ENCODE results near the gene LEKR1. TPM values are rescaled to one million over a fixed set of nuclear protein-coding genes. Genes with fewer than 3 reads are reported as not detected.

Gene LEKR1
- total and polyA plus RNA-seq, 2 of the 13 experiments (the other 11 are each of a cell fraction or from before 2014, with no cell fraction given) = 0.49 to 1.5 TPM

GRCh38 chr3:156892701-156893100 is 66.5 kb downstream of the LEKR1 start:
- in situ Hi-C loops (cut with HindIII; ENCODE audit: extremely low pct_ligation_motif_present, low pct_unique_long_range_greater_than_20kb) (no loop called here), intact Hi-C loops (cut with micrococcal nuclease; ENCODE audit: unreplicated experiment) (loop anchor here (10.0 kb wide), 1 partner anchor 242 kb away; no protein-coding TSS in a partner anchor)
- DNase-seq (ENCODE audit: low spot score) (peak; percentile 5), FAIRE-seq (no peak), ATAC-seq (no peak)
- CTCF ChIA-PET (ENCODE audit: low intra/inter-chr PET ratio, low total read pairs) = no interaction called here
- Histone ChIP-seq H3K9ac (ENCODE audit: insufficient read depth, low read depth, low read length) (no peak overlapping the region), H2AFZ (ENCODE audit: low read length) (no peak overlapping the region), H3K27ac (ENCODE audit: extremely low read length, insufficient read depth, low read length) (no peak overlapping the region), H3K27me3 (ENCODE audit: control insufficient read depth in 1 of 2, insufficient read depth in 2 of 2, low read length in 2 of 2) (no peaks in the 10 kb centered on the region), H4K20me1 (ENCODE audit: insufficient read depth, low read length) (no peaks in the 10 kb centered on the region), H3K9me3 (ENCODE audit: low read length) (no peaks in the 10 kb centered on the region), H3K79me2 (ENCODE audit: insufficient read depth, low read length) (no peaks in the 10 kb centered on the region), H3K4me1 (ENCODE audit: insufficient read depth, low read length) (peaks cover 6% of the 10 kb centered on the region; the same call in 1 of the 2 replicates), H3K36me3 (replicated peaks in 1 of 2; ENCODE audit: control insufficient read depth in 1 of 2, insufficient read depth in 2 of 2, low read length in 2 of 2) (no peaks in the 10 kb centered on the region), H3K4me3 (replicated peaks in 1 of 3; ENCODE audit: insufficient read depth in 1 of 3, low read depth in 2 of 3, low read length in 3 of 3) (no peak overlapping the region), H3K4me2 (ENCODE audit: low read depth, low read length) (no peak overlapping the region)
- BruUV-seq (replicated peaks) = no TSS peak
- WGBS (ENCODE audit: low lambda C conversion rate) = 6% methylated on average over 1 of the region's 1 CpG
- POLR2A ChIA-PET = no interaction called here
- TF ChIP-seq CCDC6 (CRISPR knock-in tag; IDR thresholded peaks at IDR 0.05) (no peak), KLF11 (CRISPR knock-in tag; IDR thresholded peaks at IDR 0.05) (no peak), ZNF343 (CRISPR knock-in tag; IDR thresholded peaks at IDR 0.05) (no peak), ZNF558 (CRISPR knock-in tag; IDR thresholded peaks at IDR 0.05; ENCODE audit: borderline replicate concordance) (no peak), ZNF281 (CRISPR knock-in tag; IDR thresholded peaks at IDR 0.05; ENCODE audit: borderline replicate concordance) (no peak), ZNF510 (CRISPR knock-in tag; IDR thresholded peaks at IDR 0.05; ENCODE audit: low read depth) (no peak), DNMT1 (CRISPR knock-in tag; IDR thresholded peaks at IDR 0.05) (no peak), ZNF333 (CRISPR knock-in tag; IDR thresholded peaks at IDR 0.05; ENCODE audit: borderline replicate concordance) (no peak), SATB2 (CRISPR knock-in tag; IDR thresholded peaks at IDR 0.05) (no peak), ATF6 (CRISPR knock-in tag; conservative IDR thresholded peaks at IDR 0.05) (no peak), FOXO1 (CRISPR knock-in tag; IDR thresholded peaks at IDR 0.05) (no peak), ZFP36L1 (CRISPR knock-in tag; IDR thresholded peaks at IDR 0.05) (no peak)
- TF ChIP-seq, protein P1, sequence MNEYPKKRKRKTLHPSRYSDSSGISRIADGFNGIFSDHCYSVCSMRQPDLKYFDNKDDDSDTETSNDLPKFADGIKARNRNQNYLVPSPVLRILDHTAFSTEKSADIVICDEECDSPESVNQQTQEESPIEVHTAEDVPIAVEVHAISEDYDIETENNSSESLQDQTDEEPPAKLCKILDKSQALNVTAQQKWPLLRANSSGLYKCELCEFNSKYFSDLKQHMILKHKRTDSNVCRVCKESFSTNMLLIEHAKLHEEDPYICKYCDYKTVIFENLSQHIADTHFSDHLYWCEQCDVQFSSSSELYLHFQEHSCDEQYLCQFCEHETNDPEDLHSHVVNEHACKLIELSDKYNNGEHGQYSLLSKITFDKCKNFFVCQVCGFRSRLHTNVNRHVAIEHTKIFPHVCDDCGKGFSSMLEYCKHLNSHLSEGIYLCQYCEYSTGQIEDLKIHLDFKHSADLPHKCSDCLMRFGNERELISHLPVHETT (CRISPR knock-in tag; conservative IDR thresholded peaks at IDR 0.05) = no peak
- TF ChIP-seq, protein P2, sequence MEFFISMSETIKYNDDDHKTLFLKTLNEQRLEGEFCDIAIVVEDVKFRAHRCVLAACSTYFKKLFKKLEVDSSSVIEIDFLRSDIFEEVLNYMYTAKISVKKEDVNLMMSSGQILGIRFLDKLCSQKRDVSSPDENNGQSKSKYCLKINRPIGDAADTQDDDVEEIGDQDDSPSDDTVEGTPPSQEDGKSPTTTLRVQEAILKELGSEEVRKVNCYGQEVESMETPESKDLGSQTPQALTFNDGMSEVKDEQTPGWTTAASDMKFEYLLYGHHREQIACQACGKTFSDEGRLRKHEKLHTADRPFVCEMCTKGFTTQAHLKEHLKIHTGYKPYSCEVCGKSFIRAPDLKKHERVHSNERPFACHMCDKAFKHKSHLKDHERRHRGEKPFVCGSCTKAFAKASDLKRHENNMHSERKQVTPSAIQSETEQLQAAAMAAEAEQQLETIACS (CRISPR knock-in tag; IDR thresholded peaks at IDR 0.05) = no peak
- TF ChIP-seq, protein P3, sequence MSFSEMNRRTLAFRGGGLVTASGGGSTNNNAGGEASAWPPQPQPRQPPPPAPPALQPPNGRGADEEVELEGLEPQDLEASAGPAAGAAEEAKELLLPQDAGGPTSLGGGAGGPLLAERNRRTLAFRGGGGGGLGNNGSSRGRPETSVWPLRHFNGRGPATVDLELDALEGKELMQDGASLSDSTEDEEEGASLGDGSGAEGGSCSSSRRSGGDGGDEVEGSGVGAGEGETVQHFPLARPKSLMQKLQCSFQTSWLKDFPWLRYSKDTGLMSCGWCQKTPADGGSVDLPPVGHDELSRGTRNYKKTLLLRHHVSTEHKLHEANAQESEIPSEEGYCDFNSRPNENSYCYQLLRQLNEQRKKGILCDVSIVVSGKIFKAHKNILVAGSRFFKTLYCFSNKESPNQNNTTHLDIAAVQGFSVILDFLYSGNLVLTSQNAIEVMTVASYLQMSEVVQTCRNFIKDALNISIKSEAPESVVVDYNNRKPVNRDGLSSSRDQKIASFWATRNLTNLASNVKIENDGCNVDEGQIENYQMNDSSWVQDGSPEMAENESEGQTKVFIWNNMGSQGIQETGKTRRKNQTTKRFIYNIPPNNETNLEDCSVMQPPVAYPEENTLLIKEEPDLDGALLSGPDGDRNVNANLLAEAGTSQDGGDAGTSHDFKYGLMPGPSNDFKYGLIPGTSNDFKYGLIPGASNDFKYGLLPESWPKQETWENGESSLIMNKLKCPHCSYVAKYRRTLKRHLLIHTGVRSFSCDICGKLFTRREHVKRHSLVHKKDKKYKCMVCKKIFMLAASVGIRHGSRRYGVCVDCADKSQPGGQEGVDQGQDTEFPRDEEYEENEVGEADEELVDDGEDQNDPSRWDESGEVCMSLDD (CRISPR knock-in tag; IDR thresholded peaks at IDR 0.05; ENCODE audit: borderline replicate concordance) = no peak
